Brain microvascular endothelial cell (primary cell): ENCODE results near the gene KLHDC4.

Source experiments
- DNase-seq: peaks from one replicate; pipeline ENCODE4 v3.0.0-alpha.2; 2020
- H3K27ac ChIP-seq: fragments of 250-450 bp; sonication (Bioruptor Pico); 2 replicates; pipeline ENCODE4 v1.5.1; 2020; ENCODE audit warnings: mild to moderate bottlenecking, moderate library complexity
- H3K27me3 ChIP-seq: fragments of 250-450 bp; sonication (Bioruptor Pico); replicated peaks from 2 replicates; pipeline ENCODE4 v1.5.1; 2020; ENCODE audit warnings: mild to moderate bottlenecking
- H3K36me3 ChIP-seq: fragments of 250-450 bp; sonication (Bioruptor Pico); replicated peaks from 2 replicates; pipeline ENCODE4 v1.5.1; 2020; ENCODE audit warnings: mild to moderate bottlenecking
- H3K4me3 ChIP-seq: 2 replicates; pipeline ENCODE4 v1.5.1; 2011; ENCODE audit warnings: low read depth, mild to moderate bottlenecking, control low read depth, low read length, moderate library complexity
- CTCF ChIP-seq: IDR thresholded peaks from 2 replicates; pipeline ENCODE4 v1.5.1; 2011; ENCODE audit warnings: low read depth, mild to moderate bottlenecking, moderate library complexity, low read length, control low read depth, inconsistent platforms; ENCODE audit errors: missing control alignments
- in situ Hi-C: cut with HindIII; loops from 2 replicates; pipeline ENCODE4 v1.10.0; 2017; ENCODE audit warnings: low sequenced_read_pairs, low pct_ligation_motif_present

The KLHDC4 gene

DNA sequence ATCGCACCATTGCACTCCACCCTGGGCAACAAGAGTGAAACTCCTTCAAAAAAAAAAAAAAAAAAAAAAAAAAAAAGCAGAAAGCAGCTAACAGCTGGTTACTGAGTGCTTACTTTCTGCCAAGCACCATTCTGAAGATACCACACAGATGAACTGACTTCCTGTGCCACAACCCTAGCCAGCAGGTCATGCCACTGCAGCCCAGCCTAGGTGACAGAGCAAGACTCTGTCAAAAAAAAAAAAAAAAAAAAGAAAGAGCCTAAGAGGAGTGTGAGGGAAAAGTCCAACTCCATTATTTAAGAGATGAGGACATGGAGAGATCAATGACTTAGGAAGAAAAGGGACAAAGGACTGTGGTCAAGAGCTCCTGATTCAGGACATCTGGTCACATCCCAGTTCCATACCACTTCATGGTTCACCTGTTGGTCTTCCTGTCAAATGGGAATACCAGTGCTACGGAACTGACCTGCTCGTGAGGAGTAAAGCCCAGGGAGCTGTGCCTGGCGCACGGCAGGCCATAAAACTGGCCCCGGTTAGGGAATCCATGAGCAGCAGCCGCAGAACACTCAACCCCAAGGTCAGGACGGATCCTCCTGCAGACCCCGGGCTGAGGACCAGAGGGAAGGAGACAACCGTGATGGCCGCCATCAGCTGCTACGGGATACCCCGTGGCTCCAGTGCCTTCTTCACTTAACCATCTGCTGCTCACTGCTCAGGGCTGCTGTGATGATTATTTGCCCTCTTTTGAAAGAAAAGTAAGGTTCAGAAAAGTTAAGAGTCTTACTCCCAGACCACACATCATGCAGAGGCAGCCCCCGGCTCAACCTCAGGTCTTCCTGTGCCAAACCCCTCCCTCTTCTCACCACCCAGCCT, 950 bp downstream of the KLHDC4 start:
- H3K4me3 ChIP-seq, result peak overlapping the region; percentile 81
- no peaks in the 10 kb centered on the region for H3K27me3 ChIP-seq
- DNase-seq, result no peak
- H3K36me3 ChIP-seq, result peaks cover 4% of the 10 kb centered on the region
- H3K27ac ChIP-seq, result no peak overlapping the region
- no peak for TF ChIP-seq CTCF
- in situ Hi-C loops, result no loop called here

DNA sequence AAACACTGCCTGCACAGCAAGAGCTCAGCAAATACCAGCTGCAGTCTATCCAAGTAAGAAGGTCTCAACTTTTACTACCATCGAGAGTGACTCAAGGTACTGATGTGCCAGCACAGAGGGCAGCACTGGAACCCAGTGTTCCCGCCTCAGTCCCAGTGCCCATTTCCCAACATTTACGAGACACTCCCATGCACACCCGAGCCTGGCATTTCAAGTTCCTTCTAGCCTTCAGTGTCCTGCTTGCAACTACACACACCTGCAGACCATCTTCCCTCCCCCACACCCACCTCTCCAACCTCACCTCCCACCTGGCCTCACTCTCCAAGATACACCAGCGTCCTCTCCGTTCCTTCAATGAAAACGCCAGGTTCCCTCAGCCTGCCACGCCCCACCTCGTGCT, 3.2 kb downstream of the KLHDC4 start:
- DNase-seq, result no peak
- TF ChIP-seq CTCF, result no peak
- Histone ChIP-seq H3K36me3 (peaks cover 6% of the 10 kb centered on the region), H3K27ac (no peak overlapping the region), H3K27me3 (no peaks in the 10 kb centered on the region), H3K4me3 (no peak overlapping the region)
- in situ Hi-C loops, result no loop called here

DNA sequence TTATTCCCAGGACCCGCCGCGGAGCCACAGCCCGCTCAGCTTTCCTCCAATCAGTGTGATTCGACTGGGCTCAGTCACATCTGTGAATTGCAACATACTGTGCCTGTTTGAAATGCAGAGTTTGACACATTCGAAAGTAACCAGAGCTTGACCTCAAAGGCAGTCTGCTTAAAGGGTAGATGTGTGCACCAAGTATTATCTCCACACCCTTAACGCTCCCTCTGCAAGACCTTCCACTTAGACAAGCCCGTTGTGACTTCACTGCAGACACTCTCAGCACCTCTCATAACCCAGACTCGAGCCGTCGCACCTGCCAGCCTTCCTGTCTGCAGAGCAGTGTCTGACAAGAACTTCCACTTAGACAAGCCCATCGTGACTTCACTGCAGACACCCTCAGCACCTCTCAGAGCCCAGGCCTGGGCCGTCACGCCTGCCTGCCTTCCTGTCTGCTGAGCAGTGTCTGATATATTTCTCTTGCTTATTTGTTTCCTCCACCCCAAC, 3.7 kb downstream of the KLHDC4 start:
- Histone ChIP-seq H3K27ac (no peak overlapping the region), H3K36me3 (peaks cover 7% of the 10 kb centered on the region), H3K27me3 (no peaks in the 10 kb centered on the region), H3K4me3 (no peak overlapping the region)
- in situ Hi-C loops, result no loop called here
- no peak for TF ChIP-seq CTCF
- no peak for DNase-seq

DNA sequence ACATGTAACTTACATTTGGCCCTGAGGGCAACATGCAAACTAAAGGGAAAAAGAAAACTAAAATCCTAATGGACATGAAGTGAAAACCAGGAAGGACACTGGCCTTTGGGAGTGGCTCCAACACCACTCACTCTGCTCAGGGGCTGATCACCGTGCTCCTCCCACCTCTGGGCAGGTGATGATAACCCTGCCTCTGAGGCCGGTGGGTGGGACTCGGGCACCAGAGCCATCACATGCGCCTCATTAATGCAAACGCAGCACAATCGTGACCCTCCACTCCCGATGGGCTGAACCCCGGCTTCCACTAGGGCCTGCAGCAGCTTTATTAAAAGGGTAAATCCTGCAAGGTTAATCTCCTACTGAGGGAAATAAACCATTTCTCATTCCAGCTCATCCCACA, 4.7 kb downstream of the KLHDC4 start:
- TF ChIP-seq CTCF, result no peak
- in situ Hi-C loops, result no loop called here
- DNase-seq, result no peak

GRCh38 chr16:87757841-87758426, 7.9 kb downstream of the KLHDC4 start:
- TF ChIP-seq CTCF, result no peak
- in situ Hi-C loops, result no loop called here
- Histone ChIP-seq H3K27me3 (no peaks in the 10 kb centered on the region), H3K4me3 (no peak overlapping the region), H3K27ac (no peak overlapping the region), H3K36me3 (peaks cover 33% of the 10 kb centered on the region)
- peak; percentile 8 for DNase-seq

More for the DNA sequence above, 4.7 kb downstream of the KLHDC4 start:
- peaks cover 14% of the 10 kb centered on the region for H3K36me3 ChIP-seq
- H3K27me3 ChIP-seq, result no peaks in the 10 kb centered on the region
- no peak overlapping the region for H3K27ac ChIP-seq
- H3K4me3 ChIP-seq, result no peak overlapping the region
